Measurements from ENCODE around the gene TRIP12.
"Not testable (repeated sequence)": the region's sequence is repeated elsewhere in the genome, so short reads cannot be mapped to it uniquely, and the experiment has no call there.

The TRIP12 gene

DNA sequence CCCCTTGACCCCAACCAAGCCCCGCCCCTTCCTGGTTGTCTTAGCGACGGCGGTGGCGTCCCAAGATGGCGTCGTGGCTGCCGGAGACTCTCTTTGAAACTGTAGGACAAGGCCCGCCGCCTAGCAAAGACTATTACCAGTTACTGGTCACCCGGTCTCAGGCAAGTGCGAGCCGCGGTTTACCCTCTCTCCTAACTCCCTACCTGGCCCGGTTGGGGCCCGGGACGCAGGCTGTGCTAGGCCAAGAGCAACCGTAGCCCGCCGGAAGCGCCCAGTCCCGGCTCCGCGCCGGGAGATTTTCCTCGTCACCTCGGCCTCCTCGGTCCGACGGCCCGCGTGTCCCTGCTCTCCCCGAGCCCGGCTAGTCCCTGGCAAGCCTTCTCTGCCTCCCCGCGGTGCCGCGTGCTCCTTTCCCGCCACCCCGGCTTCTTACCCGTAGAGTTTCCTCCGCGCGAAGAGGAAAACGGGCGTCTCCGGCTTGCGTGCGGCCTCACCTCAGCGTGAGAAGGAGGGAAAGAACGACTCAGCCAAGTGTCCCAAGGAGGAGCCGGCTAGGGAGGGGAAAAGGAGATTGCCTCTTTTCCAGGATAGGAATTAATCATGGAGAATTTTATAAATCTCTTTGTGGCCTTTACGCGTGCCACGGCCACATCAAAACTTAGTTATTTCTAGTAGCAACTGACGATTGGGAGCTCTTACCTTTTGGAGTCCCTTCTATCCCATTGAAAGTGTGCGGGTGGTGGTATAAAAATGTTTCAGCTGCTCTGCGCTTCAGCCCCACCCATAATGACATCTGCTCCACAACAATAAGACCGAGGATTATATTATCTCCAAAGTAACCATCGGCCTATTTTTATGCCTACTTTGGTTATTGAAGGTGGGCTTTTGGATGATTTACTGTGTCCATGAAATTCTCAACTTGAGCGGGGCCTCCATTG lies 909 bp upstream of the TRIP12 start, which contains the start of gene FBXO36:
Gene FBXO36, plus strand, starts transcription at position 55 of the 938 bp plus-strand sequence. Its CDS starts 11 bp downstream, at position 66.
- peak; percentile 83 for DNase-seq
- in situ Hi-C loops (cut with MboI; ENCODE audit: low pct_unique_long_range_greater_than_20kb, low sequenced_read_pairs), result no loop called here

DNA sequence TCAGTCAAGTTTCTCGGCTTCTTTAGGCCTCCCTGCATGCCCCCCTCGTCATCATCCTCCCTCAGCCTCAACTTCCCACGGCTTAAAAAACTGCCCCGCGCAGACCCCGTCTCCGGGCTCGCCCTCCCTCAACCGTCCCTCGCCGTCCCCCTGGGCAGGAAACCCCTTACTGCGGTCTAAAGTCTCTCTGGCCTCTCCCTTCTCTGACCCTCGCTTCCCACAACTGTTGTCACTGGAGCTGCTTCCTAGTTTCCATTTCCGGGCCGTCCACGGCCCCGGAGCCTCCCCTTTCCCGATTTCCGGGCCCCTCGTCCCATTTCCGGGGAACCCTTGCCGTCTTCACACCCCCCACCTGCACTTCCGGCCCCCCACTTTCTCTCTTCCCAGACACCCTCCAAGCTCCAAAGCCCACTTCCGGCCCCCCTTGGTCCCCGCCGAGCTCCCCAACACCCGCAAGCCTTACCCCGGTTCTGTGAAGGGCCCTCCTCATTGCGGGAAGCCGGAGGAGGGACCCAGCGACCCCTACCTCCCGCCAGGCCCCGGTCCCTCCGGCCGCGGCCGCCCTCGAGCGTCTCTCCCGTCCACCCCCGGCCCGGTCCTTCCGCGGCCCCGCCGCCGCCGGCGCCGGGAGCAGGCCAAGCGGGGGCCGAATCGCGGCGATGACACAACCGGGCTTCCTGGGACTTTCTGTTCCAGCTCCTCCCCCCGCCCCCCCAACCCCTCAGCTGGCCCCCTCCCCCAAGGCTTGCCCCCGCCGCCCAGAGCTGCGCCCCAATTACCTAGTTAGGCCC lies 513 bp downstream of the TRIP12 start:
- in situ Hi-C loops (cut with MboI; ENCODE audit: low pct_unique_long_range_greater_than_20kb, low sequenced_read_pairs), result no loop called here
- DNase-seq, result peak; percentile 47

DNA sequence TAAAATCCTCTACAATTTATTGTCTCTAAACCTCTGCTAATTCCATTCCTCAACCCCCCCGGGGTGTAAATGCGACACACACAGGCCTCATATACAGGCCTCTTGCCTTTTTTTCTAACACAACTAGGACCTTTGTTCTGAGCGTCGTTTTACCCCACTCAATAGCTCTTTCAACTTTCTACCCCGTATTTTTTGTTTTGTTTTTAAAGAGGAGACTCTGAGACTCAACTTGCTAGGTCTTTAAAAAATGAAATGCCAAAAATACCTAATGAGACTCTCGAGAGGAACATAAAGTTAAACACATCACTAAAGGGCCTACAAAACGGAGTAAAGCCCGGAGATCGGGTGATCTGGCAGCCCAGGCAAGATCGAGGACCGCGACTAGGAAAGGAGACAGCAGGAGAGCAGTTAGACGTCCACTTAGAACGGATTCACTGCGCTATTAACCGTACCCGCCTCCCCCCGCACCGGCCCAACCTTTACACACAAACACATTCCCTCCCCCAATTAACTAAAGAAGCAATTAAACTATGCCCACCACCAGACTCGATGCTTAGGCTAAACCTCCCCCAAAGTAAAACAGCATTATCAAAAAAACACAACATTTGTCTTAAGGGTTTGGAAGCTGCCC lies 1.7 kb downstream of the TRIP12 start:
- peak; percentile 27 for DNase-seq
- in situ Hi-C loops (cut with MboI; ENCODE audit: low pct_unique_long_range_greater_than_20kb, low sequenced_read_pairs), result no loop called here

DNA sequence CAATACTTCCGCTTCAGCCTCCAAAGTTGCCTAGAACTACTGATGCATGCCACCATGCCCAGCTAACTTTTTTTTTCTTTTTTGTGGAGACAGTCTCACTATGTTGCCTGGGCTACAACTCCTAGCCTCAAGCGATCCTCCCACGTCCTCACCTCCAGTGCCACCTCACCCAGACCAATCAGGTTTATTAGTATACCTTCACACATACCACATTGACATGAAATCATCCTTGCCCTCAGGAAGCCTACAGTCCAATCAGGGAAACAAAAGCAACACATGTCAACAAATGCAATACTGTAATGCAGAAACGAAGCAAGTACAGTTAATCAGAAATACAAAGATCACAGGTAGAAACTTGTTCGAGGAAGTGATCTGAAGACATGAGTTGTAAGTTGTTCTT lies 4.0 kb downstream of the TRIP12 start:
- DNase-seq, result no peak
- in situ Hi-C loops (cut with MboI; ENCODE audit: low pct_unique_long_range_greater_than_20kb, low sequenced_read_pairs), result no loop called here

DNA sequence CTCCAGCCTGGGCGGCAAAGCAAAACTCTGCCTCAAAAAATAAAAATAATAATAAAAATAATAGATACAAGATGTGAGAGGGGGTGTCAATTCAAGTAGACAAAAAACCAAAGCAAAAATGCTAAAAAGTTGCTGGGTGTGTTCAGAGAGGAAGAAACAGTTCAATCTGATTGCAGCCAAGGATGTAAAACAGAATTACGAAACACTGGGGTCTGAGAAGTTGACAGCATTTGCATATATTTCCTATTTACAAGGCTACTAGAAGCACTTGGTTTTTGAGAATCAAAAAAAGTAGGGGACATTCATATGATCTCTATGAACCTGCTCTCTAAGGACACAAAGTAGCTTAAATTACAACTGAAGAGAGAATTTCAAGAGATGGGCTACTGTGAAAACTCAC lies 7.6 kb downstream of the TRIP12 start:
- DNase-seq, result no peak
- in situ Hi-C loops (cut with MboI; ENCODE audit: low pct_unique_long_range_greater_than_20kb, low sequenced_read_pairs), result no loop called here

DNA sequence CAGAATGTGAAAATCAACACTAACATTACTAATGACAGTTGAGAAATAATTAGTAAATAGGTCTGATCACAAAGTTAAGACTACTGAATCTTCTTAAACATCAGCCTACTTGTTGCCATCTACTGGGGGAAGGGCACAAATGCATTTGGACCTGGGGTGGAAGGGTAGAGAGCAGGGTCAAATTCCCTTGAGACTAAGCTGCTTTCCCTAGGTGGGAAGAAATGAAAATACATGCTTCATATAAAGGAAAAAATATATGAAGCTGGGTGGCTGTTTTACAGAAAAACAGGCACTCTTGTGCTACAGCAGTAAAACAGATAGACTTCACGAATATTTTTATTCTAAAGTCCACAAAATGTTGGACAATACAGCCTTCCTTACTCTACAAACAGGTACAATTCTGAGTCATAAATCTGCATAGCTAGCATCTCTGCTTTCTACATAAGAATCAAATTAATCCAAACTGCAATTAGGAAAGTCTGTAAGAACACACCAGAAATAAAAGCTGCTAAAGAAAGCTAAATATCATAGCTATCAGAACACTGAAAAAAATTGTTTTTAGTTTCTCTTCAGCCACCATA lies 10.9 kb downstream of the TRIP12 start:
- DNase-seq, result peak; percentile 40
- in situ Hi-C loops (cut with MboI; ENCODE audit: low pct_unique_long_range_greater_than_20kb, low sequenced_read_pairs), result no loop called here

DNA sequence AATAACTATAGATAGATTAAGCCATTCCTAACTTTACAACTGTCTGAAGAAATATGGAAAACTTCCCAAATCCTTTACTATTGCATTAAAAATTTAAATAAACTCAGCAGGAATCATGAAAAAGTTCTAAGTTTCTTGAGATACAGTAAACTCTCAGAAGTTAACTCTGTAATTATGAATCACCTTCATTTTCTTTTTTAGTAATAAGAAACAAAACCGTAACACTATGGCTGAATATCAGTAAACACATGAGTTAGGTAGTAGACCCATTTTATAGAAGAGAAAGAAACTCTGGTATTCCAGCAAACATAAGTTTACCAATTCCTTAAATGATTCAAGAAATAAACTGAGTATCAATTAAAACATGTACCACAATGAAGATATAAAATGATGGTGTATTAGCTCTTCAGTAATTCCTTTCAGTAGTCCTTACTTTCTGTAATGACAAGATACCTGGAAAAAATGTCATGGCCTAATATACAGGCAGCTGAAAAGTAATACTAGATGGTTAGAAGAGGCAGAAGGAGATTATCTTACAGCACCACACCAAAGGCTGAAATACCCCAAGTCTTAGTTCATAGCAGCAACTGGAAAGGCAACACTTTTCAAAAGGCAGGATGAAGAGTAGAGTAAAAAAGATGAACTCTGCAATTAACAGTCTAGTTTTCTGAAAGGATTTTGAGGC lies 11.5 kb downstream of the TRIP12 start:
- no peak for DNase-seq
- in situ Hi-C loops (cut with MboI; ENCODE audit: low pct_unique_long_range_greater_than_20kb, low sequenced_read_pairs), result no loop called here

DNA sequence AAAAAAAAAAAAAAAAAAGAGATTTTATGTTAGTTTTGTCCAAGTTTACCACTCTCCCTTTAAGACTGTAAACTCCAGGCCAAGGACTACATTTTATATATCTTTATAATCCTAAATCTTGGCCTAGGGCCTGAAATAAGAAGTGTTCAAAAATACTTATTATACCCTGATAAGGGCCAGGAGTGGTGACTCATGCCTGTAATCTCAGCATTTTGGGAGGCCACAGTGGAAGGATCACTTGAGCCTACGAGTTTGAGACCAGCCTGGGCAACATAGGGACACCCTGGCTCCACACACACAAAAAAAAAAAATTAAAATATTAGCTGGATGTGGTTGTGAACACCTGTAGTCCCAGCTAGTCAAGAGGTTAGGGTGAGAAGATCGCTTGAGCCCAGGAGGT lies 12.7 kb downstream of the TRIP12 start:
- in situ Hi-C loops (cut with MboI; ENCODE audit: low pct_unique_long_range_greater_than_20kb, low sequenced_read_pairs), result no loop called here
- DNase-seq, result no peak

DNA sequence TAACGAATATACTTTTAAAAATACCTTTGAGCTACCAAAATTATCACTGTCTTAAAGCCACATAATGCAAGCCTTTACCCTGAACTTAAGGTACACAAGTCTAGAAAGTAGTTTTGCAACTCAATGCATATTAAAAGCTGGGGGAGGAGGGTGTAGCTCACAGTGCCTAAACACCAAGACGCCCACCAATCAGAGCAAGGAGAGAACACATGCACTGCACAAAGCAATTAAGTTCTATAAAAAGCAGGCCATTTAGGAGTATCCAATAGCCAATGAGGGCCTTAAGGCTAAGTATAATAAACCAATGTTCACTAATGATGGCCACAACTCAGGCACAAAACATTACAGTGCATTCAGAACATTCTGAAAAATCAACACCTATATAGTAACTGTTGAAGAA lies 16.2 kb downstream of the TRIP12 start:
- in situ Hi-C loops (cut with MboI; ENCODE audit: low pct_unique_long_range_greater_than_20kb, low sequenced_read_pairs), result no loop called here
- no peak for DNase-seq

DNA sequence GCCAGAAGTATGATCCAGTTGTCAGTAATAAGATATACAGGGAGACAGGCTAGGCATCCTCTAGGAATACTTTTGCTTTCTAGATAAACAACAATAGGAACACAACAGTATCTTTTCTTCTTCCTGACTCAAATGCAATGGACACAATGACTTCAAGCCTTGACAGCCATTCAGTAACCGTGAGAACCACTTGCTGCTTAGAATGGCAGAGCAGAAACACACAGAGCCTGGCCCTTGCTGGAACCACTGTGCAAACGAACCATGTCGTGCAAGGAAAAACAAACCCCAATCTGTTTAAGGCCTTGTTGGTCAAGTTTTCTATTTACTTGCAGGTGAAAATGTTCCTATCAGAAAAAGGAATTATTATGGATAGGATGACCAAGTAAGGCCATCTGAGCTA lies 18.8 kb downstream of the TRIP12 start:
- DNase-seq, result no peak
- in situ Hi-C loops (cut with MboI; ENCODE audit: low pct_unique_long_range_greater_than_20kb, low sequenced_read_pairs), result no loop called here

DNA sequence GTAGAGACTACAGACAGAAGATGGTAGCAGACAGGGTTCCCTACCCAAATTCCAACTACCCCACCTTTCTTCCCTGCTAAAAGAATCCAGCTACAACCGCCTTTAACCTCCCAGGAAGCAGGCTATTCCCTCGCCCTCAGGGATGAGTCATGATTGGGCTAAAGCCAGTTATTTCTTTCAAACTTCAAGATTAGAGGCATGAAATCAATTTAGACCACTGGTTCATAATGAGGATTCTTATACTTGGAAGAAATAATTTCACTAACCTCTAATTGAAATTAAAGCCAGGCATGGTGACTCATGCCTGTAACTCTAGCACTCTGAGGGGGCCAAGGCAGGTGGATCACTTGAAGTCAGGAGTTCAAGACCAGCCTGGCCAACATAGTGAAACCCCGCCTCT lies 20.0 kb downstream of the TRIP12 start:
- DNase-seq, result no peak
- in situ Hi-C loops (cut with MboI; ENCODE audit: low pct_unique_long_range_greater_than_20kb, low sequenced_read_pairs), result no loop called here

DNA sequence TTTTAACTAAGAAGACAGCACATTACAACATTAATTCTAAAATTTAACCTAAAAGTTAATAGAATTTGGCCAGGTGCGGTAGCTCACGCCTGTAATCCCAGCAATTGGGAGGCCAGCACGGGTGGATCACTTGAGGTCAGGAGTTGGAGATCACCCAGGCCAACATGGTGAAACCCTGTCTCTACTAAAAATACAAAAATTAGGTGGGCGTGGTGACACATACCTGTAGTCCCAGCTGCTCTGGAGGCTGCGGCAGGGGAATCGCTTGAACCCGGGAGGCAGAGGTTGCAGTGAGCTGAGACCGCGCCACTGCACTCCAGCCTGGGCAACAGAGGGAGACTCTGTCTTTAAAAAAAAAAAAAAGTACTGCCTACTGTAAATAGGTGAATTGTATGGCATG lies 21.3 kb downstream of the TRIP12 start:
- in situ Hi-C loops (cut with MboI; ENCODE audit: low pct_unique_long_range_greater_than_20kb, low sequenced_read_pairs), result not testable (repeated sequence)

DNA sequence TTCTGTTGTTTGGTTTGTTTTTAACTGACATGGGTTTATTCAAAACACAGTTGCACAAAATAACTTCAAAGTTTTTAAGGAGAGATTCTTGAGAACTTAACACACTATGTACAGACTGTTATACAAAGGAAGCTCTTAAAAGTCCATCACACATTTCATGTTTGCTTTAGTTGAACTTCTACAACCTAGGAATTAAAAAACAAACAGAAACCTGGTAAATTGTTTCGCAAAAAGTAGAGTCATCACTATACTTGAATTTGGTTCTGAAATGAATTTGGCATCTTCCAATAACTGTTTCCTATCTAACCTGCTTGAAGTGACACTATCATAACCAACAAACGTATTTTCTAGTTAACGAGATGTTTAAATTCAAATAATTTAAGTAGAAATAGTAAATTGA lies 21.8 kb downstream of the TRIP12 start:
- in situ Hi-C loops (cut with MboI; ENCODE audit: low pct_unique_long_range_greater_than_20kb, low sequenced_read_pairs), result no loop called here
- no peak for DNase-seq

More for the DNA sequence above, 21.3 kb downstream of the TRIP12 start:
- not testable (repeated sequence) for DNase-seq

DNA sequence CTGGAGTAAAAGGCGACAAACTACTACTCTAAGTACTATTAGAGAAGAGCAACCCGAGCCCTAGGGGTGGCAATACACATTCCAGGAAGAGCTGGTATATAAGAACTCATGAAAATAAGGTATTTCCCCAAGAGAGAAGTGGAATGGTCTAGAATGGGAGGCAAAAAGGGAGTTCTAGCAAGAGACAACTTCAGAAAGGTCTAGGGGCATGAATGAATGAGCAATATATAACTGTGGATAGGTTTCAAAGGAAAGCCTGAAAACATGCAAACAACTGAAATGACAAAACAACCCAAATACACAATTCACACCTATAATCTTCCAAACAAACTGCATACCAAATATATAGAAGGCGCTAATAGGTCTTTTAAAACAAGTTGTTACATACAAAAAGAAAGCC lies 22.2 kb downstream of the TRIP12 start:
- no peak for DNase-seq
- in situ Hi-C loops (cut with MboI; ENCODE audit: low pct_unique_long_range_greater_than_20kb, low sequenced_read_pairs), result no loop called here

DNA sequence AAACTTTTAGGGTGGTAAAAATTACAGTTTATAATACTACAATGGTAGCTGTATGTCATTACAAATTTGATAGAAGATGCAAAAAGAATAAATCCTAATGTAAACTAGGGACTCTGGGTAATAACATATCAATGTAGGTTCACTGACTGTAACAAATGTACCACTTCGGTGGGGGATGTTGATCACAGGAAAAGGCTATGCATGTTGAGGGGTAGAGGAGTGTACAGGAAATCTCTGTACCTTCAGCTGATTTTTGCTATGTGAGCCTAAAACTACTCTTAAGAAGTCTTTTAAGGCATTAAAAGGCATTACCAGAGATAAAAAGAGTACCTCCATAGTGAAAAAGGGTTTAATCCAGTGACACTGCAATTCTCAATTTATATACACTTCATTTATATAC lies 25.0 kb downstream of the TRIP12 start:
- in situ Hi-C loops (cut with MboI; ENCODE audit: low pct_unique_long_range_greater_than_20kb, low sequenced_read_pairs), result no loop called here

DNA sequence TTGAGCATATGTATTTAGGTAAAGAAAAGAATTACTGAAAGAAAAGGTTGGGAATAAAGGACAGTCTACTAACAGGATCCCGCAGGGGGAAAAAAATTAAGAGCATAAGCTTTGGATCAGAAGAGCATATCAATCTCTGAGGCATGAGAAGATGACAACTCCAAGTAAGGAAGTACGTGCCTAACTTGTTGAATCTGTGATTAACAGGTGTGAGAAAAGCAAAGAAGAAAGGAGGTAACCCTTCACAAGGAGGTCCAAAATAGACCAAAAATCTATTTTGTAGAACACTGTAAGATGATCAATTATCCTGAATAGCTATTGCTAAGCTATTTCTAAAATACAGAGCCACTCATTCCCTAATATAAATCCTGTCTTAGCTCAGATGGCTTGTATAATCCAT lies 32.8 kb downstream of the TRIP12 start:
- in situ Hi-C loops (cut with MboI; ENCODE audit: low pct_unique_long_range_greater_than_20kb, low sequenced_read_pairs), result no loop called here
- DNase-seq, result no peak

More for the DNA sequence above, 25.0 kb downstream of the TRIP12 start:
- DNase-seq, result no peak

DNA sequence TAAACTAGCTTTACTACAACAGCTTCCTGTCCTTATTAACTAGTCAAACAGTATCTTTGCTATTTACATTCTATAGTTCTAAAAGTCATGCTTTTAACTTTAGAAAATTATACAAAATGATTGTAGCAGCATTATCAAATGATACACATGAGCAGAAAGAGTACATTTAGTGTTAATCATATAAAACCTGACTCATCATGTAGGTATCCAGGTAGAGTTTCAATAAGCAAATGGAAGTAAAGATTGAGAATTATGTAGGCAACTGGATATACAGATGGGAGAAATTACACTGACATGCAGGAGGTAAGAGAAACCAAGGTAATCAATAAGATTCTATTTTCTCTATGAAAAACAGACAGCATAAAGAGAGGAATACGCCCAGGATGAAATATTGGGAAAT lies 33.8 kb downstream of the TRIP12 start:
- in situ Hi-C loops (cut with MboI; ENCODE audit: low pct_unique_long_range_greater_than_20kb, low sequenced_read_pairs), result no loop called here

DNA sequence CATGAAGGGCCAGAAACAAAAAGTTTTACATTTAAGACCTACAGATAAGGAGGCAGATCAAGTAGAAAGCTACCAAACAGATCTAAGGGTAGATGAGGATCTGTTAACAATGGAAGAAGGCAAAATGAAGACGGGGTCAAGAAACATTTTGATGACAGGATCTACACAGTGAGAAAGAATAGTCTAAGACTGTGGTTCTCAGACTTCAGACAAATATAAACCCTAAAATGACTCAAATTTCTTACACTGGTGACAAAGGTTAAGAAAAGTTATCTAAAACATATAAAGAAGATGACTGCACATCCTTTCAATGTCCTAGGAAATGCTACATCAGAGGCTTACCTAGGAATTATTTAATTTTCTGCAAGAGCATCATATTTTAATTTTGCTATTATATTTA lies 34.4 kb downstream of the TRIP12 start:
- DNase-seq, result no peak
- in situ Hi-C loops (cut with MboI; ENCODE audit: low pct_unique_long_range_greater_than_20kb, low sequenced_read_pairs), result no loop called here

More for the DNA sequence above, 33.8 kb downstream of the TRIP12 start:
- DNase-seq, result no peak

Data from KBM-7 (cell line).